NOMO-1 treated with dmso at 0.1 percent for 144 hours (cell line): Measurements from ENCODE around the gene TMEM144.
"Not testable (repeated sequence)": the region's sequence is repeated elsewhere in the genome, so short reads cannot be mapped to it uniquely, and the experiment has no call there.

ENCODE experiments used
- DNase-seq: peaks from one replicate; lab custom pipeline; 2025; ENCODE audit not compliant: unreplicated experiment; lab: John Stamatoyannopoulos, UW

TMEM144 gene

GRCh38 chr4:158234671-158235070, 24.4 kb downstream of the TMEM144 start:
- DNase-seq = no peak

GRCh38 chr4:158236304-158237030, 26.2 kb downstream of the TMEM144 start:
- no peak for DNase-seq

GRCh38 chr4:158238575-158238974, 28.3 kb downstream of the TMEM144 start:
- DNase-seq = no peak

DNA sequence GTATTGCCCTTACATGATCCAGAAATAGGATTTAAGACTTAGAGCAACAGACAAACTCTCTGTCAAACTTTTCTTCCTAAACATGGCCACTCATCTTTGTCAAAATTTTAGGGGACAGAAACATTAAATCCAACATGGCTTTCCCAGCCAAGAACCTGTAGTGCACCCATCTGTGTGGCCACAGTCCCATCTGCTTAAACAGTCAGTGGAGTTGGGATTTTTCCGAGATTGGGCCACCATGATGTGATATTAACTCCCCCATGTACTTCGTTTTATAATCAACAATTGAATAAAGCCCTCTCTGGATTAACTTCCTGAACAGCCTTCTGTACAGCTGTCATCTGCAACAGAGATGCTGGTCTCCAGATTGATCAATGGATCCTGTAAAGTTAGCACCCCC, 28.9 kb downstream of the TMEM144 start:
- DNase-seq = no peak

- DNase-seq = no peak
Measured at GRCh38 chr4:158243071-158243470, 32.8 kb downstream of the TMEM144 start.

DNA sequence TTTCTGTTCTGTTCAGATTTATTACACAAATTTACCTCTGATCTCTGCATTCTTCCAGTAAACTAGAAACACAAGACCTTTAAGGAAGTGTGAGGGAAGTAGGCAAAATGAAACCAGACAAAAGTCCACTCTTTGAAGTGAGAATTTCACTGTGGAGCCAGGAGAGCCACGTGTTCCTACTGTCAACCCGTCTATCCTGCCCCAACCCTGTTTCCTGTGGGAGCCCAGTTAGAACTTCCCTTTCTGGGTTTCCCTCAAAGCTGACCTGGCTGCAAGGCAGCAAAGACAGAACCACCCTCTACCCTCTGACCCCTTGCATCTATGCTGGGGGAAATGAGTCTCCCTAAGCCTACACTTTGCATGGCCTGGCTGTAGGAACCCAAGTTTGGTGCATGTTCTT, 40.0 kb downstream of the TMEM144 start:
- DNase-seq = no peak

GRCh38 chr4:158253350-158253980, 43.2 kb downstream of the TMEM144 start:
- DNase-seq = no peak

GRCh38 chr4:158254292-158254691, 44.0 kb downstream of the TMEM144 start:
- no peak for DNase-seq

DNA sequence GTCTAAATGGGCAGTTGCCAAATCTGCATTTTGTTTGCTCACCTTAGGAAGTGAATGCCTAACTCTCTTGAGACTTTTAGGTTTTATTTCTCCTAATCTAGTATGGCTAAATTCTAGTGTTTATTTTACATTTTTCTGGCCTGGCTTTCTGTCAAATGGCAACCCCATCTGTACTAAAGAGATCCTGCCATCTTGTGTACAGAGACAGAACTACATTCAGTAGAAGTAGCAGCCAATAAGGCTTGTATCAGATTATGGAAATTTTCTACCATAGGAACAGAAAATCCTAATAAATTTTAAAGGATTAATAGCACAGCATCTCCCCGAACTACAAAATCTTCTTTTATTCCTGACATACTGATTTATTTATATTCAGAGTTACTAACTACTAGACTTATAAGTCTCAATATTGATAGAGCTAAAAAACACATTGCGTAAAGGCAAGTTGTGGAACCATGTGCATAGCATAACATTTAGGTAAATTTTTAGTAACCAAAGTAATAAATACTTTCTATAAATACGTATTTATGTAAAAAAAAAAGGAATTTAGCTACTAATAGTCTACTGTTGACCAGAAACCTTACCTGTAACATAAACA, 45.5 kb downstream of the TMEM144 start:
- DNase-seq = no peak

GRCh38 chr4:158259955-158260575, 49.8 kb downstream of the TMEM144 start:
- no peak for DNase-seq

DNA sequence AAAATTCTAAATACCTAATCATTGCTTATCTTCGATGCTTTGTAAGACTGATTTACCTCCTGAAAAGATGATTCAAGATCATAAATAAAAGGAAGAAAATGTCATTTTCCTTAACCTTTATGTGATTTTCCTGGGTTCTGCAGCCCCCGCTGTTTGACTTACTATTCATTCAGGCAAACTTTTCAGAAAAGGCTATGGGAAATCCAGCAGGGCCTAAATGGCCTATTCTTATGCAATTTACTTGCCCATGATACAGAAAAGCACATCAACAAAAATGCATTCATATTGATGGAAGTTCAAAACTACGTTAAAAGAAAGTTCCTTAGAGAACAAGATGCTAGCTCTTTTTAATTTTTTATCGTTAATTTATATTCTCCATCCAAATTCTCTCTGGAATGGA, 51.2 kb downstream of the TMEM144 start:
- no peak for DNase-seq

GRCh38 chr4:158268553-158268952, 58.3 kb downstream of the TMEM144 start:
- no peak for DNase-seq

- DNase-seq = no peak
Measured at GRCh38 chr4:158274636-158275035, 64.3 kb downstream of the TMEM144 start.

- DNase-seq = no peak
Measured at GRCh38 chr4:158277558-158277957, 67.3 kb downstream of the TMEM144 start.

DNA sequence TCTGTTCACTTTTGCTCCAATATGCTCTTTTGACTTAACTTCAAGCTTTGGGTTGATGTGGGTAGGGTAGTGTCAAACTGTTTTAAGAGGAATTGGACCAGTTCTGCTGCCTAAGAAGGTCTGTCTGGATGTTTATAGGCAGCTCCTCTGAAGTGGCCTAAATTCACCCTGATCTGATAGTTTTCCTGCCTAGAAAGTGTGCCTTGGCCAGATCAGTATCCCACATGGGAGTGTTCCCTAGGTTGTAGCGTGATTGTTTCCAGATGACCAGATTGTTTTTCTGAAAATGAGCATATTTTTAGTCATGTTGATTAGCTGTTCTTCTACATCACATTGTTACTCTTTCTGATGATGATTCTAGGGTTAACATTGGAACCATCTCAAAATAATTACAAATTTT, 68.8 kb downstream of the TMEM144 start:
- not testable (repeated sequence) for DNase-seq

GRCh38 chr4:158280856-158281255, 70.6 kb downstream of the TMEM144 start:
- no peak for DNase-seq

- no peak for DNase-seq
Measured at GRCh38 chr4:158282252-158282651, 72.0 kb downstream of the TMEM144 start.

- no peak for DNase-seq
Measured at GRCh38 chr4:158285429-158286216, 75.3 kb downstream of the TMEM144 start.

DNA sequence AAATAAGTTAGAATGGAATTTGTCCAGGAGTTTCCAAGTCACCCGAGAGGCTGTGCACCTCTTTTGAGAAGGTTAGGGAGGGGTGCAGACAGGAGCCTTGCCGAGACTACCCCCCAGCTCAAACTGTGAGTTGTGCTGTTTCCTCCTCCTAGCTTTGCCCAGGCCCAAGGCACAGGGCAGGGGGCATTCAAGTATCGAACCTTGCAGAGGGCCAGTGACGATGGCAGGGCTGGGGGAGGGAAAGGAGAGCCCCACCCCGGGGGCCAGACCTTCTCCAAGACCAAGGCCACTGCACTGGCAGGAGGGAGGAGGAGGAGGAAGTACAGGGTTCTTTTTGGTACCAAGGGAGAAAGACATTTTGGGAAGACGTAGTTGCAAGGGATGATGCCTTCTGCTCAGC, 80.6 kb downstream of the TMEM144 start:
- DNase-seq = no peak

- no peak for DNase-seq
Measured at GRCh38 chr4:158291334-158292055, 81.2 kb downstream of the TMEM144 start.

DNA sequence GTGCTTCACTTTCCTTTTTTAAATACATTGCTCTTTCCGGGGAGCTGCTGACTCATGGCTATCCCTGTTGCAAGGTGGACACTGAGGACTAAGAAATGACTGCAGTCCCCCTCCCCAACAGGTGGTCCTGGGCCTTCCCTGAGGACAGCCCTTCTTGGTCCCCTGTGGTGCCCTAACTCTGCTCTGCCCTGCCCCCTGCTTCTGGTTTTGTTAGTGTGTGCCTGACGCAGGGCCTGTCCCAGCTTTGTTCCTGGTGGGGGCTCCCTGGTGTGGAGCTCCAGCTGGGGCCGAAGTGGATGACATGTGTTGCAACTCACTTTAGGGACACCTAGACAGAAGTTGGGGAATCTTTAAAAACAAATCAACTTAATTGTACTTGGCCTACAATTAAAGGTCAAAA, 81.9 kb downstream of the TMEM144 start:
- DNase-seq = no peak
